HepG2 (cell line): ENCODE results near the gene GIPC1. TPM values are rescaled to one million over a fixed set of nuclear protein-coding genes. Genes with fewer than 3 reads are reported as not detected.

ENCODE experiments used
- BRF2 ChIP-seq: sonication (generic); formaldehyde crosslinking; IDR thresholded peaks from 2 replicates; pipeline ENCODE4 v1.8.1; 2022; ENCODE audit warnings: mild to moderate bottlenecking, missing genetic modification reagents
- HMGXB3 ChIP-seq: sonication (generic); formaldehyde crosslinking; IDR thresholded peaks from 2 replicates; pipeline ENCODE4 v1.4.0; 2020; ENCODE audit warnings: missing genetic modification reagents, borderline replicate concordance
- HOXA9 ChIP-seq: sonication (generic); formaldehyde crosslinking; IDR thresholded peaks from 2 replicates; pipeline ENCODE4 v1.8.1; 2022; ENCODE audit warnings: missing genetic modification reagents, mild to moderate bottlenecking, moderate library complexity, borderline replicate concordance
- RFX5 ChIP-seq: IDR thresholded peaks from 2 replicates; pipeline ENCODE4 v1.6.1; 2011; ENCODE audit warnings: low read depth, low read length, improper control_type of control experiment
- ZNF407 ChIP-seq: sonication (generic); formaldehyde crosslinking; IDR thresholded peaks from one replicate; pipeline ENCODE4 v1.5.1; 2020; ENCODE audit warnings: mild to moderate bottlenecking, missing genetic modification reagents; ENCODE audit errors: not compliant biosample characterization
- ZNF562 ChIP-seq: sonication (generic); formaldehyde crosslinking; IDR thresholded peaks from 2 replicates; pipeline ENCODE4 v1.8.0; 2022; ENCODE audit warnings: missing genetic modification reagents, borderline replicate concordance
- ZNF609 ChIP-seq: sonication (generic); formaldehyde crosslinking; IDR thresholded peaks from 2 replicates; pipeline ENCODE4 v1.4.0; 2020; ENCODE audit warnings: mild to moderate bottlenecking, missing genetic modification reagents, borderline replicate concordance
- polyA plus RNA-seq, 8 experiments: library from polyadenylated mRNA; depleted of rRNA in 3 of 8; stranded (reverse) in 7 of 8; unstranded in 1 of 8; fragments of >200 nt; fragmentation: Illumina TruSeq in 4 of 8; extraction: Trizol in 4 of 8; gene quantifications; 2 replicates each; pipeline versions ENCODE4 v1.2.1 to v1.2.3, GENCODE V29; 2011 to 2016; ENCODE audit warnings: low read depth in 4 of 8, missing spikeins in 1 of 8, mixed read lengths in 1 of 8; ENCODE audit not compliant: insufficient read depth in 1 of 8
- total RNA-seq, 5 experiments: library from RNA; depleted of rRNA; stranded (reverse); fragments of >200 nt; fragmentation: Illumina TruSeq; extraction: Trizol; gene quantifications; 2 replicates each; pipeline ENCODE4 v1.2.3, GENCODE V29; 2016; ENCODE audit warnings: low read depth in 1 of 5

Gene GIPC1
- total and polyA plus RNA-seq, 2 of the 13 experiments (the other 11 are each of a cell fraction or from before 2014, with no cell fraction given): 27.1 to 48.1 TPM

- TF ChIP-seq HMGXB3 (peak; percentile 10; the same call in 1 of the 2 replicates), RFX5 (peak; percentile 59; the same call in 1 of the 2 replicates), ZNF562 (CRISPR knock-in tag) (no peak), HOXA9 (no peak), ZNF609 (no peak), BRF2 (CRISPR knock-in tag) (peak; percentile 64; the same call in 1 of the 2 replicates), ZNF407 (CRISPR knock-in tag) (peak; percentile 57)
Observed at GRCh38 chr19:14529254-14530004, 33.5 kb upstream of the GIPC1 start, which contains the start of gene TECR (continued).
